ENCODE data around the gene ANTKMT.
A peak's percentile ranks its signal among the peaks of the same experiment; 100 is the strongest.
"Not testable (repeated sequence)": the region's sequence is repeated elsewhere in the genome, so short reads cannot be mapped to it uniquely, and the experiment has no call there.

ANTKMT gene

DNA sequence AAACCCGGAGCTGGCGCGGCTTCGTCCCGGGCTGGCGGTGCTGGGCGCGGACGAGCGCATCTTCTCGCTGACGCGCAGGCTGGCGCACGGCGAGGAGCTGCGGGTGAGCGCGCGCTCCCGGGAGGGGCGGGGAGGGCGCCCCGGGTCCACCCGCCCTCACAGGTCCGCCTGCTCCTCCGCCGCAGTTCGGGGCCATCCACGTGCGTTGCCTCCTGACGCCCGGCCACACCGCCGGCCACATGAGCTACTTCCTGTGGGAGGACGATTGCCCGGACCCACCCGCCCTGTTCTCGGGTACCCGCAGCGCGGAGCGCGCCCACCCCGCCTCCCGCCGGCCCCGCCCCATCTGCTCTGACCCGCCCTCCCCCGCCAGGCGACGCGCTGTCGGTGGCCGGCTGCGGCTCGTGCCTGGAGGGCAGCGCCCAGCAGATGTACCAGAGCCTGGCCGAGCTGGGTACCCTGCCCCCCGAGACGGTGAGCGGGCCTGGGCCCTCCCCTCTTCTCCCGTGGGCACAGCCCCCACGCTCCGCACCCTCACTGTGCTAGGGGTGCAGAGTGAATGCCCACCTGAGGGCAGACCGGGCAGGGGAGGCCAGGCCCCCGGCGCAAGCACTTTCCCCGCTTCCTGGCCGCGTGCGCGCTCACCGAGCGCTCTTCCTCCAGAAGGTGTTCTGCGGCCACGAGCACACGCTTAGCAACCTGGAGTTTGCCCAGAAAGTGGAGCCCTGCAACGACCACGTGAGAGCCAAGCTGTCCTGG, 7.4 kb downstream of the ANTKMT start:
- peak in 12 of 14 donors; percentile 26 to 71 (median 63) for DNase-seq

DNA sequence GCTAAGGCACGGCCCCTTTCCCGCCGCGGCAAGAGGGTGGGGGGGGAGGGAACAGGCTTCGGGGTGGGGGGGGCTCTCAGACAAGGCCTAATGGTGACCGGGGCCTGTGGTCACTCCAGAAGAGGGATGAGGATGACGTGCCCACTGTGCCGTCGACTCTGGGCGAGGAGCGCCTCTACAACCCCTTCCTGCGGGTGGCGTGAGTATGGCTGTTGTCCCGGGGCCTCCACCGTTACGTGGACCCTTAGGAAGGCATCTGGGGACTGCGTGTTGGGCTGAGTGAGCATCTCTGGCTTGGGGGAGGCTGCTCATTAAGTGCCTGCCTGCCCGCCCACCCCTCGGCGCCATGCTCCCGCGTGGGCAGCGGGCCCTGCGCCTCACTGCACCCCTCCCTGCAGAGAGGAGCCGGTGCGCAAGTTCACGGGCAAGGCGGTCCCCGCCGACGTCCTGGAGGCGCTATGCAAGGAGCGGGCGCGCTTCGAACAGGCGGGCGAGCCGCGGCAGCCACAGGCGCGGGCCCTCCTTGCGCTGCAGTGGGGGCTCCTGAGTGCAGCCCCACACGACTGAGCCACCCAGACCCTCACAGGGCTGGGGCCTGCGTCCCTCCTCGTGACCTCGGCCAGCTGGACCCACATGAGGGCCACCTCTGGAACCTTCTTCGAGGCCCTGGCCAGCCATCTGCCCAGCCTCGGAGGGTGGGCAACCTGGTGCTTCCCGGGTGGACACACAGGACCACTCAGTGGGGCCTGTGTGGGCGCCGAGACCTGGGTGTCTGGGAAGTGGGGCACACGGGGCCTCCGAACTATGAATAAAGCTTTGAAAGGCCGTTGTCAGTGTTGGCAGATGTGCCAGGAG, 8.2 kb downstream of the ANTKMT start:
- DNase-seq = no peak

GRCh38 chr16:729768-730665, 9.1 kb downstream of the ANTKMT start:
- DNase-seq = no peak

GRCh38 chr16:730666-731509, 9.9 kb downstream of the ANTKMT start:
- DNase-seq = no peak

DNA sequence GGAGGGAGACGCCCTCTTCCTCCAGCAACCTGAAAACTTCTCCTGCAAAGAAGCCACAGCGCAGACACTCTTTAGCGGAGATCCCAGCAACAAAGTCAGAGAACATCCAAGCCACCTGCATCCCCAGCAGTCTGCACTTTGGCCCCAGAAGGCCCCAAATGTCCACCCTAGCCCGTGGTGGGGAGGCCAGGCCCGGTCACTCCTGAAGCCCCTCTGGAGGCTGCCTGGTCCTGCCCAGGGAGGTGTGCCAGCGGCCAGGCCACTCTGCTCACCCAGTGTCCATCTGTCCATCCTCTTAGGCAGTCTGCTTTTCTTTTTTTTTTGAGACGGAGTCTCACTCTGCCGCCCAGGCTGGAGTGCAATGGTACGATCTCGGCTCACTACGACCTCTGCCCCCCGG, 11.4 kb downstream of the ANTKMT start:
- DNase-seq = no peak

- DNase-seq = no peak
Measured at GRCh38 chr16:732936-733335, 12.0 kb downstream of the ANTKMT start.

- no peak for DNase-seq
Measured at GRCh38 chr16:733382-734207, 12.6 kb downstream of the ANTKMT start.

GRCh38 chr16:734208-734980, 13.4 kb downstream of the ANTKMT start:
- DNase-seq = no peak

DNA sequence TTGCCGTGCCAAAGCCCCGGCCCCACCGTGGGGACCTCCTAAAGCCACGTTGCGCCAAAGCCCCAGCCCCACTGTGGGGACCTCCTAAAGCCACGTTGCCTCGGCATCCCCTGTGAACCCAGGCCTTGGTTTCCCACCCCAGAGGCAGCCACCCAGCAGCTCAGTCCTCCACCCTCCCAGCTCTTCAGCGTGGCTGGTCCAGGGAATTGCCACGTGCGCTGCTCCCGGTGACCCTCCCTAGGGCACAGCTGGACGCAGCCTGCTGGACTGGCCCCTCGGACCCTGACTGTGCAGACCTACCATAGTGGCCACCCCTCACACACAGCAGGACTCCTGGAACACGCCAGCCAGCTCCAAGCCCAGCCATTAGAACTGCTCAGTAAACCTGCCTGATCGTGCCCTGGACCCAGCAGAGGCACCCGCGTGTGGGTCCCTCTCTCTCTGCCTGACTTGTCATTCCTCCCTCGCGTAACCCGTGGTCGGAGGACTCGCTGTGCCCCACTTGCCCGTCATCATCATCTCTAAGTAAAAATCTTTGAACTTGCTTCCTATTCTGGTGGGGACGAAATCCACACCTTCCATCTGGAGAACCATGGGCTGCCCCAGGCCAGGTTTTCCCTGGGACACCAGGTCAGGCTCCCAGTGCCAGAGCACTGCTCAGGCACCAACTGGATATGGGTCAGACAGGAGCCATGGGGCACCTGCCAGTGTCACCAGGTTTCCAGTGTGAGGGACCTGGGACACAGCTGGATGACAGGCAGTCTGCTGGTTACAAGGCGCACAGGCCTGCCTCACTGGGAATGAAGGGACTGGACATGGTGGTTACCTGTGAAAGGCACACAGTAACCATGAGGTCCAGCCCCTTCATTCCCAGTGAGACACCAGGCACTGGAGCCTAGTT, 14.3 kb downstream of the ANTKMT start:
- DNase-seq = no peak

- no peak for DNase-seq
Measured at GRCh38 chr16:735982-736453, 15.1 kb downstream of the ANTKMT start.

DNA sequence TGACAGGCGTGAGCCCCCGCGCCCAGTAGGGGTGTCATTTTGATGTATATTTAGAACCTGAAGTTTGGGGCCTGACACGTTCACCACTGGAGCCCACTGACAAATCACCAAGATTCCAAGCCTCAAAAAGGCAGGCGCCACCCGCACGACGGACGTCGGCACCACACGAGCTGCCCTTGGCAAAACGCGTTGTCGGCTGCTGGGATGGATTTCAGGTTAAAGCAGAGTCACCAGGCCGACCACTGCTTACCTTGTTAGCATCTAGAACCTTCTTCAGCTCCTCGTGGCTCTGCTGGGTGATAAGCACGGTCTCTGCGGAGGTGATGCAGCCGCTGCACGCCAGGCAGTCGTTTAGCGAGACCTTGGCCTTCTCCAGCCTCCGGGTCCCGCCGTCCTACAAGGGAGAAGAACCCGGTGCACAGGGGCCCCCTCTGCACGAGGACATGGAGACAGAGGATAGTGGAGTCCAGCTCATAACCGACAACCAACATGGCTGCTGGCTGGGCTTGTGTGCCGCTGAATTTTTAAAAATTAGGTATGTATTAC, 16.1 kb downstream of the ANTKMT start:
- DNase-seq = no peak

- DNase-seq = no peak
Measured at GRCh38 chr16:739560-740458, 18.9 kb downstream of the ANTKMT start.

GRCh38 chr16:740459-740763, 19.5 kb downstream of the ANTKMT start:
- DNase-seq = no peak

DNA sequence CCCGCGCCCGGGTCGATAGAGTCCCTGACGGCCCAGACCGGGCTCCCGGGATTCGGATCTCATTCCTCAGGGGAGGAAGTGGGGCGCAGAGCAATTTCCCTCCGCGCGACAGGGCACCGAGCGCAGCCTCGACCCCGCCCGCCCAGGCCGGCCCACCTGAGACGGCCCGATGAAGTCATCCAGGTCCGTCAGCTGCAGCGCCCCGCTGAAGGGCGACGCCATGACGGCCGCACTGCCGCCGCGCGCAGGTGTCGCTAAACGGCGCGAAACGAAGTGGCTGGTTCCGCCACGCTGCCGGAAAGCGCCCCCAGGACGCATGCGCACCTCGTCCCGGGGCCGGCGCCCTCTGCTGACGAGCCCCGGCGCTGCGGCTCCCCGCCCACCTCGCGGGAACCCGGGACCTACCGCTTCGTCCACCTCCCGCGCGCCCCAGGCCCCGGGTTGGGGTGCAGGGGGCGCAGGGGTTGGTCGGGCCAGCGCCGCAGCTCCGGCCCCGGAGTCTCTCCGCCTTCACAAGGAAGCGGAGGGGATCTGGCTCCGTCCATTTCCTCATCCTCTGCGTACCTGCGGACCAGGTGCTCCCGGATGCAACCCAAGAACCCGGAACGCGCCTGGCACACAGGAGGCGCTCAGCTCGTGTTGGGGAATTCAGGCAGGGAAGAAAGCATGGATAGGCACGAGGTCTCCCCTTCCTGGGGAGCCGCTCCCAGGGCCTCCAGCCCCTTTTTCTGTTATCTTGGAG, 20.0 kb downstream of the ANTKMT start, which contains the start of gene CIAO3:
TSS of gene CIAO3 (minus strand) at position 234 of the 742 bp plus-strand sequence. CDS start at position 222, 12 bp downstream.
- DNase-seq = peak; percentile 21 to 89 (median 75)

DNA sequence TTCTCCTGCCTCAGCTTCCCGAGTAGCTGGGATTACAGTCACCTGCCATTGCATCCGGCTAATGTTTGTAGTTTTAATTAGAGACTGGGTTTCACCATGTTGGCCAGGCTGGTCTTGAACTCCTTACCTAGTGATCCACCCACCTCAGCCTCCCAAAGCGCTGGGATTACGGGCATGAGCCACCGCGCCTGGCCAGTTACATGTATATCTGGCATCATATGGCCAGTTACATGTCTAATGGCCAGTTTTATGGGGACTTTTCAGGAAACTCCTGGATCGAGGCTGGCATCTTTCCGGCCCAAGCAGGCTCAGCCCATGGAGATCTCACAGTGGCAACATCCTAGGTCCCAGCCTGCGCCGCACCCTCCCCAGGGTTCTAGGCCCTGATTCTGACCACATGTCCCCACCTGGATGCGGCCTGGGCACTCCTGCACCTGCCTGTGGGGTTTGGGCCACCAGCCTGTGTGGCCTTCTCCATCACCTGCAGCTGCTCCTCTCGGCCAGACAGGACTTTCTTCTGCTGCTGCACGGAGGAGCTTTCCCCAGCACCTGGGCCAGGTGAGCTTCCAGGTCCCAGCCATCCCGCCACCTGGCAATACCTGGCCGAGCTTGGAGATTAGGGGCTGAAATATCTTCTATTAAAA, 21.2 kb downstream of the ANTKMT start:
- DNase-seq = no peak

GRCh38 chr16:742894-743293, 21.9 kb downstream of the ANTKMT start:
- DNase-seq = not testable (repeated sequence)

Measured in C1 segment of cervical spinal cord (tissue), 14 donors.